HK-2 (cell line): ENCODE data around the gene BRD3OS.
"Not testable (repeated sequence)": the region's sequence is repeated elsewhere in the genome, so short reads cannot be mapped to it uniquely, and the experiment has no call there.

Experiments used
- DNase-seq: peaks from one replicate; pipeline ENCODE4 v3.0.0-alpha.2; 2018; ENCODE audit not compliant: unreplicated experiment

BRD3OS gene

GRCh38 chr9:133988771-133989170, 36.5 kb upstream of the BRD3OS start:
- DNase-seq: not testable (repeated sequence)

- DNase-seq: no peak
Observed at GRCh38 chr9:133989625-133990365, 35.5 kb upstream of the BRD3OS start.

- peak; percentile 95 for DNase-seq
Observed at GRCh38 chr9:133990366-133991213, 34.7 kb upstream of the BRD3OS start.

DNA sequence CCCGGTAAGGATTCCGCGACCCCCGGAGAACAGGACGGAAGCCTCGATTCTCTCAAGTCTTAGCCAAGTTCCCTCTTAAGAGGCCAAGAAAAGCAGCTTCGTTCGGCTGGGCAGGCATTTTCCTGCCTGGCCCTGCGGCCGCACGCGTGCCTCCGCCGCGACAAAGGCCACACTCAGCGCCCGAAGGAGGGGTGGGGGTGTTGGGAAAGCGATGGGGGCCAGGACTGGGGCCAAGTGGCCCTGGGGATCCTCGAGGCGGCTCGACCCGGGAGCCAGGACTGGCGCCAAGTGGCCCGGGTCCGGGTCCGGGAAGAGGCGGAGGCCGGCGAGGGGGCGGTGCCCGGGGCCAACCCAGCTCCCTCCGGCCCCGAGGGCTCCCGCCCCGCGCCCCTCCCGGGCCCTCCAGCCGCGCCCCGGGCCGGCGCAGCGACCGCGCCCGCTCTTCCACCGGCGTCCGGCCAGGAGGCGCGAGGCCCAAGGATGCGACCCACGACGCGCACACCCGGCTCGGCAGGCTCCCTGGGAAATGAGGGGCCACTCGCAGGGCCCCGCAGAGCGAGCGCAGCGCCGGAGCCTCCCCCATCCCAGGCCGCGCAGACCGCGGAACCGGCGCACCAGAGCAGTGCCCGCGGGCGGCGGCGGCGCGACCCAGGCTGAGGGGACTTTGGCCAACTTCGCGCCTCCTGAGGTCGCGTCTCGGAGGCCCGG, 33.9 kb upstream of the BRD3OS start:
- peak; percentile 33 for DNase-seq

DNA sequence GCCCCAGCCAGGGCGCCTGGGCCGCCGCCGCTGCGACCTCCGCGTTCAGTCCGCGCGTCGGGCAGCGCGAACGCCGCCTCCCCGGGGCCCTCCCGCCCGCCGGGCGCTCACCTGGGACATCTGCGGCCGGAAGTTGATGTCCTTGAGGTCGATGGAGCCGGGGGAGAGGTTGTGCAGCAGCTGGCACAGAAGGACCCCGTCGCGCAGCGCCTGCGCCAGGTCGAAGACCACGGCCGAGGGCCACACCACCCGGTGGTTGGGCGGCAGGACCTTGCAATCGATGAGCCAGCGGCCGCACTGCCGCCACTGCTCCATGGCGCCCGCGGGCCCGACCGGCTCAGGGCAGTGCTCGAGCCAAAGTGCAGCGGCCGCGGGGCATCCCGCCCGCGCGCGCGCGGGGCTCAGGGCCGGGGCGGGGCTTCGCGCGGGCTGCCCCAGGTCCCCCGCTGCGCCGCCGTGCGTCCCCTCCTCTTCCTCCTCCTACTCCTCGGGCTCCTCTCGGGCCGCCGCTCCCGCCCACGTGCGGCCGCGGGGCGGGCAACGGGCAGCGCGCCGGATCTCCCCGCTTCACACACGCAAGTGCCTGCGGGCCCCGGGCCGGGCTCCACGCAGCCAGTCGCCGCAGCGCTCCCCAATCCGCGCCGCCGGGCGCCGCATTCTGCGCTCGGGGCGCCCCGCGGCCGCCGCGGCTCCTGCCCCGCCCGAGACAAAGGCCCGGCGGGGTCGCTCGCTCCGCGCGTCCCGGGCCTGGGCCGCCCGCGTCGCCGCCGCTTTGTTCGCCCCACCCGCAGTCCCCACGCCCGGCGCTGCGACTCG, 33.1 kb upstream of the BRD3OS start, which contains the start of gene VAV2:
TSS of gene VAV2 (minus strand) at position 361 of the 816 bp plus-strand sequence. CDS start at position 315, 46 bp downstream.
- peak; percentile 78 for DNase-seq

GRCh38 chr9:133992780-133993634, 32.3 kb upstream of the BRD3OS start:
- DNase-seq: peak; percentile 87

DNA sequence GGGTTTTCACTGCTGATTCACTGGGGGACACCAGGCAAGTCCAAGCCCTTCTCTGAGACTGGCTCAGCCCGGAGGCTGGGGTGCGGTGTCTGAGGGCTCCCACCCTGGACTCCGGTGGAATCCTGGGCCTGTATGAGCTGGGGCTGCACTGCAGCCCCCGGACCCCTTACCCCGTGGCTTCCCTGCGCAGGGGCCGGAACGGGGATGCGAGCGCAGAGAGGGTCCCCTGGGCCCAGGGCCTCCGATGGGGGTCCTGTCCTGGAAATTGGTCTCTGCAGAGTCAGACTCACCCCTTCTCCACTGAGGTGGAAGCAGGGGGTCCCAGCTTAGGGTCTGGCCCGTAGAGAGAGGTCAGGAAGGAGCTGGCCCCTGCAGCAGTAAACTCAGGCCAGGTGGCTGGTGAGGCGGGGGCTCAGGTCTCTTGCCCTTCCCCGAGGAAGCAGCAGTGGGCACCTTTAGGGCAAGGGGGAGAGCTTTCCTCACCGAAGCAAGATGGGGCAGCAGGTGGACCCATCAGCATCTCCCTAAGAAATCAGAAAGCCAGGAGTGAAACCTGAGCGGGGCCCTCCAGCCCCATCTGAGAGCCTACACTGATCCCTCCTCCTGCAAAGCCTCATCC, 31.5 kb upstream of the BRD3OS start:
- DNase-seq: no peak

DNA sequence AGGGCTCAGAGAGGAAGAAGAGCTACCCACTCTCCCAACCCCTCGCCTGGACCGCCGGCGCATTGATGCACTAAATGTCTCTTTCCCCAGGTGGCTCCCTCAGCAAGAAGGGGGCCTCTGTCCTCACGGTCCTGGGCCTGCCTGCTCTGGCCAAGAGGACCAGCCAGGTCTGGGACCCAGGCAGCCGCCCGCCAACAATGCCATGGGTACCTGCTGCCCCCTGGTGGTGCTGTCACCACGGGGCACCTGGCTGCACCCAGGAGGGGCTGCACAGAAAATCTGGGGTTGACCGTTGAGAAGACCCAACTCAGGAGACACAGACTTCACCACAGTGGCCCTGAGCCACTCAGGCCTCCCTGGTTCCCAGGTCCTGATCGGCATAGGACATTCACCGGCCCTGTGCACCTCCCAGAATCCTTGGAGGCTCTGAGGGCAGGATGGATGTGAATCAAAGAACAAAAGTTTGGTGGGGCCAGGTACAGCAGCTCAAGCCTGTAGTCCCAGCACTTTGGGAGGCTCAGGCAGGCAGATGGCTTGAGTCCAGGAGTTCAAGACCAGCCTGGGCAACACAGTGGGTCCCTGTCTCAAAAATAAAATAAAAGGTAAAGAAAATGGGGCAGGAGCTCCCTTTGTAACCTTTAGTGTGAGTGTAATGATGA, 30.8 kb upstream of the BRD3OS start:
- peak; percentile 77 for DNase-seq

DNA sequence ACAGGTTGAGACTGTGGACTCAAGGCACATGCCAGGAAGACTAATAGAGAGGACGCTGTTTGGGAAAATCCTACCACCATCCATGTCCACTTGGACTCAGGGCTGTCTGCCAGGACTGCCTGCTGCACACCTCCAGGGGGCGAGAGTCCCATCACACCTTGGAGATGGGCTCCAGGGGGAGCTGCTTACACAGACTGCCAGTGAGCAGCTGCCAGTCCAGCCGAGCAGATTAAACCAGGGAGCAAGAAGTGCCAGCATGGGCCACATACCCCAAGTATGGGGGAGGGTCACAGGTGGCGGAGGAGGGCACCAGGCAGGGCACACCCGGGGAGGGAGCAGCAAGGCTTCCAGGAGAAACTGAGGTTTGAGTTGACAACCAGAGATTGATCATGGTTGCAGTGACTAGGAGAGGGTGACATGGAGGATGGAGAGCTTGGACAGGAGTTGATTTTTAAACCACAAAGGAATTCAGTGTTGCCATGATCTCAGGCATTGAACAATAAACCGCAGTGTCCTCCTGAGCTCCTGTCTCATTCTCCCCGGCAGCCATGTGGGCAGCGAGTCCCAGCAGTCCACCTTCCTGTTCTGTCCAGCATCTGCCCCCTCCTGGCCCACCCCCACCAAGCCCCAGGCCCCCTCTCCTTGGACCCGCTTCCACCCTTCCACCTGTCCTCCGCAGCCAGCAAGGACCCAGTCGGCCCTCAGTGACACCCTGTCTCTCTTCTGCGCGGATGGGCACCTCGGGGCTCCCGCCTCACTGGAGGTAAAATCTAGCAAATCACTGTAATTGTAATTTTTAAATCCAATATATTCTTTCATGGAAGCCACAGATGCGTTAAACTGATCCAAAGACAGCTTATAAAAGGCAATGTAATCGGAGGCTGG, 30.0 kb upstream of the BRD3OS start:
- DNase-seq: no peak

DNA sequence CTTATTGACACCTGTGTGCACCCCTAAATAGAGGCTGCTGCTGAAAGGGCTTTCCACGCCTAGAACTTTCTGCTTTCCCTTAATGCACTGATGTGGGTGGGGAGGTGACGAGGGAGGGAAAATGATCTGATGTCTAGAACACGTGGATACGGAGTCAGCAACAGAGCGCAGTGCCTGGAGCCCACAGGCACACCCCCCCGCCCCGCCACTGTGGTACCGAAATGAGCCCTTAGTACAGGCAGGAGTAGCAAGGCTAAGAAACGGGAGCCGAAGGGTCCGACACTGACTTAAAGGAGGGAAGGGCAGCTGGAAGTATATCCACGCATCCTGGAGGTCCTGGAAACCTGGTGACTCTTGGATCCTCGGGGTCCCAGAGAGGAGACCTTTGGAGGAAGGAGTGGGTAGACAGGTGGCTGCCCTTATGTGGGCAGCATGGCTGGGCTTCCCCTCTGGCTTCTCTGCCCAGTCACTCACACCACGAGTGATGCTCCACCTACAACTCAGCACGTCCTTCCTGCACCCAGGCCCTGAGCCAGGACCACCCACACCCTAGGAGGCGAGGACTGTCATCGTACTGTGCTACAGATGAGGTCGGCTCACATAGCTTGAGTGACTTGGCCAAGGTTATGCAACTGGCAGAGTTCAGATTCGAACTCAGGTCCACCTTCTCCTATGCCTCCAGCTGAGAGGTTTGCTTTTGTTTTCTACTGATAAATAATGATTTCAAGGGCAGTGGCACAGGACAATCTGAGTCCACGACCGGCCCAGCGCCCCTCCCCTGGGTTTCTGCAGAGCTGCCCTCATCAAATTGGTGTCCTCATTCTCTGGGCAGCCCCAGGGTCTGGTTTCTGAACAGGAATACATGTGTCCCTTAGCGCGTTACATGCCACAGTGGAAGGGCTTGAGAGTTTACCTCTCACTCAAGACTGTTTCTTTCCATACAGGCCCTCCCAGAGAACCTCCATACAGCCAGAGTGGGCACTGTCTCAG, 28.5 kb upstream of the BRD3OS start:
- no peak for DNase-seq

DNA sequence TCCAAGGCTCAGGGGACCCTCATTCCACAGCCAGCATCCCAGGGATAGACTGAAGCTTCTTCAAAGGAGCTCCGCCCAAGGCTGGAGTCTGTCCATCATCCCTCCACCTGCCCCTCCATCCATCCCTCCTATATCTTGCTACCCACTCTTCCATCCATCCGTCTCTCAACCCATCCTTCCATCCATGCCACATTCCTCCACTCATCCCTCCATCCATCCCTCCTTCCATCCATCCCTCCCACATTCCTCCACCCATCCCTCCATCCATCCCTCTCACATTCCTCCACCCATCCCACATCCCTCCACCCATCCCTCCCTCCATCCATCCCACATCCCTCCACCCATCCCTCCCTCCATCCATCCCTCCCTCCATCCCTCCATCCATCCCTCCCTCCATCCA, 27.7 kb upstream of the BRD3OS start:
- no peak for DNase-seq

DNA sequence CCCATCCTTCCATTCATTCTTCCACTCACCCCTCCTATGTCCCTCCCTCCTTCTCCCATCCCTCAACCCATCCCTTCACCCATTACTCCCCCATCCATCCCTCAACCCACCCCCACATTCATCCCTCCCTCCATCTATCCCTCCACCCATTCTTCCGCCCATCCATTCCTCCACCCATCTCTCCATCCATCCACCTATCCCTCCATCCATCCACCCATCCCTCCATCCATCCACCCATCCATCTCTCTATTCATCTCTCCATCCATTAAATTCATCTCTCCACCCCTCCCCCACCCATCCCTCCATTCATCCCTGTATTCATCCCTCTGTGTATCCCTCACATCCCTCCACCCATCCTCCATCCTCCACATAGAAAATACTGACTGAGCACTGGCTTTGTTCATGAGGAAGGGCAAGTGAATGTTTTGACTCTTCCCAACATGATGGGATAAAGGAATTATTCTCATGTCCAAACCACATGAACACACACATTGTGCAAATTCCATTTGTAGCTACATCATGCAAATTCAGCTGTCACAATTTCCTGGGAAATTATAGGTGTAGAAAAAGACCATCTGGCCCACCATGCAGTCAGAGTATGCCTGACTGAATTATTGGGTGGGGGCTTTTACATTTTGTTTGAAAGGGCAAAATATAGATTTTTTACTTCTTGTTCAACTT, 26.2 kb upstream of the BRD3OS start:
- no peak for DNase-seq

GRCh38 chr9:133999851-134000265, 25.4 kb upstream of the BRD3OS start:
- no peak for DNase-seq

DNA sequence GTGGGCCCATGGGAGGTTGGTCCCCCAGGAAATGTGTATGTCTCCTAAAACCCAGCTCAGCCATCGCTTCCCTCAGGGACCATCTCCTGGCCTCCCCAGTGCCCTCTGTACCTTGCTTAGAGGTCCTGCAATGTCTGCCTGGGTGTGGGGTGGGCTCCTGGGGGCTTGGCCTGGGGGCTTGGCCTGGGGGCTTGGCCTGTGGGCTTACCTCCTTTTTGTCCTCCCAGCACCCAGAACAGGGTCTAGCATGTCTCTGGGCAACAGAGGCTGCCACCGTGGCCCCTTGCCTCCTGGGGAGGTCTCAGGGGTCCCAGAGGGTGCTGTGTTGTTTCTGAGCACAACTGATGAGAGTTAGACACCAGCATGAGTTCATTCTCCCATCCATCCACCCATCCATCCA, 22.5 kb upstream of the BRD3OS start:
- no peak for DNase-seq

DNA sequence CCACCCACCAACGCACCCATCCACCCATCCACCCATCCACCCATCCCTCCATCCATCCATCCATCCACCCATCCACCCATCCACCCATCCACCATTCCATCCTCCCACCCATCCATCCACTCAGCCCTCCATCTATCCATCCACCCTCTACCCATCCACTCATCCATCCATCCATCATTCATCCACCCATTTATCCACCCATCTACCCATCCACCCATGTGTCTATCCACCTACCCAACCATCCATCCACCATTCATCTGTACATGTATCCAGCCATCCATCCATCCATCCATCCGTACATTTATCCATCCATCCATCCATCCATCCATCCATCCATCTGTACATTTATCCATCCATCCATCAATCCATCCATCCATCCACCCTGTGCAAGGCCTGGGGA, 22.0 kb upstream of the BRD3OS start:
- no peak for DNase-seq

GRCh38 chr9:134004131-134004873, 21.0 kb upstream of the BRD3OS start:
- DNase-seq: no peak
